EH (cell line): ENCODE data around the gene LRRTM1.
A peak's percentile ranks its signal among the peaks of the same experiment; 100 is the strongest.

ENCODE experiments used
- DNase-seq: peaks from one replicate; pipeline ENCODE4 v3.0.0-alpha.2; 2015; ENCODE audit warnings: low read depth

The LRRTM1 gene

DNA sequence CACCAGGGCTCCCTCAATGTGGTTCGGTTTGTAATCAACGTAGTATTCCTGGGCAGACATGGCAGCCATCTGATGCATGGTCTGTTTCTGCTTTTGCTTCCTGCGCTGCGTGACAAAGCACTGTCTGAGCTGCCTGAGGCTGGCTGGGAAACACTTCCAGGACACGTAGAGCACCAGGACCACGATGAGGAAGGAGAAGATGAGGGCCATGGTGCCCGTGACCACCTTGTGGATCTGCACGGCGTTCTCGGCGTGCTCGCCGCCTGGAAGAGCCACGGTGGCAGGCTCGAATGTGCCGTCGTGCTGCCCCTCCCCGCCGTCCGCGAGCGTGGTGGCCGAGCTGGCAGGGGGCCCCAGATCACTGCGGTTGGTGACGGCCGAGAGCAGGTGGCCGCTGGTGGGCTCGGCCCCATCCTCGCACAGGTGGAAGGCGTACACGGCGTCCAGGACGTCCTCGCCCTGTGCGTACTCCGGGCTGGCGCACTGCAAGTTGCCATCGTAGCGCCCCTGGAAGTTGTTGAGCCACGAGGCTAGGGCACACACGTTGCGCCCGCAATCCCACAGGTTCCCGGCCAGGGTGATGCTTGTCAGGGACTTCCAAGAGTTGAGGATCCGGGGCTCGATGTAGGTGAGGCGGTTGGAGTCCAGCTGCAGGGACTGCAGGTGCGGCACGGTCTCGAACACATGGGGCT, 2.1 kb downstream of the LRRTM1 start:
- DNase-seq: no peak

DNA sequence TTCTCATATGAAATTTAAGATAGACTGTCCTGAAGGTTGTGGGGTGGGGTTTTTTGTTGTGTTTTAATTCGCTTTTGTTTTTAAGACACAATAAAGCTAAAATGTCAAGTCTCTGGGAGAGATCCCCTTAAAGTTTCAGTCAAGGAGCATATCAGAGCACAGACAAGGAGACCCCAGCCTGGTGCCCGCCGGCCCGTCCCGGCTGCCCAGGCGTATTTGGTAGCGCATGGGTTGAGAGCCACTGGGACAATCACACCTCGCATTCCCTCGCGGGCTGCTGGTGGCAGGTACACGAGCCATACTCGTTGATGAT, 2.6 kb downstream of the LRRTM1 start:
- no peak for DNase-seq

DNA sequence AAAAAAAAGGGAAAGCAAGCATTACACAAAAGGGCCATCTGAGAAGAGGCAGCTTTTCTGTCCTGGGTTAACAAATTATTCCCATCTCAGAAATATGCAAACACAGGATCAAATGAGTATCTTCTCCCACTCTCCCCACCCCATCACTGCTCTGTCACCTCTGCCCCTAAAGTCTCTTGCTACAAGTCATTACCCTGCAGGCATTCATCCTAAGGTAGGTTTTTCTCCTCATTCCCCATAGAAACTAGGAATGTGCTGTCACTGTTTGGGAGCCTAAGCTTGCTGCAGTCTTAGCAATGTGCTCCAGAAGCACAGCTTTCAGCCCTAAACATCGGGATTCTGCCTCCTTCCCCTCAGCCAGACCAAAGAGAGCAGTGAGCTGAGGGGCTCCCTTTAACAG, 3.6 kb downstream of the LRRTM1 start:
- no peak for DNase-seq

DNA sequence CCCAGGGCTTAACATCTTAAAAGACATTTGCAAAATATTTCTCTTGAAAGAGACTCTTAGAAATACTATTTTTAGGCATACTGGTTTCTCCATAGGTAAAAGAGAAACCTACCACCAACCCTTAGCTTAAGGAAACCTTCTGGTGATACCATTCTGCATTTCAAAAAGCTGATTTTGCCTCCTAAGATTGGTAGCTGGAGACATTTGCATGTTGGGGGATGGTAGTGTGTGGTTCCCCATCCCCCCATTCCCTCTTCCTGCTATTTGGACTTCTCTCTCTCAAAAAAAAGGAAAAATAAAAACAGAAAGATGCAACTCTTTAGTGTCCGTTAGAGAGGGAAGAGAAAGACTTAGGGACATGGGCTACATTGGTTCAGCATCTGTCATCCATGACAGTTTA, 4.2 kb downstream of the LRRTM1 start:
- no peak for DNase-seq

DNA sequence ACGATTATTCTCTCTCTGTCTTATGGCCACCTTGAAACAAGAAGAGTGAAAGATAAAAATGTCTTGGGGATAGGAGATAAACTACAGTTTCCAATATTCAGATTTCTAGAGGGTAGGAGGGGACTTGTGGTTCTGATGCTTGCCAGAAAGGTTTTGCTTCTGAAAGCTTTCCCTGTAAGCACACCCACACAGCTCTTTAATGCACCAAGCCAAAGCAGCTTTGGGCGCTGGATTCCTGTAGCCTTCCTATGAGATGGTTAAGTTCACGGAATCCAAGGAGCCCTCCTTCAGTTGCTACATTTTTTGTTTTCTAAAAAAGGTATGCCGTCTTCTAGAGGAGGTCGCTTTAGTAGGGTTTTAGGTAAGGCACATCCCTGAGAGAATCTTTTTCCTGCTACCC, 4.9 kb downstream of the LRRTM1 start:
- no peak for DNase-seq

DNA sequence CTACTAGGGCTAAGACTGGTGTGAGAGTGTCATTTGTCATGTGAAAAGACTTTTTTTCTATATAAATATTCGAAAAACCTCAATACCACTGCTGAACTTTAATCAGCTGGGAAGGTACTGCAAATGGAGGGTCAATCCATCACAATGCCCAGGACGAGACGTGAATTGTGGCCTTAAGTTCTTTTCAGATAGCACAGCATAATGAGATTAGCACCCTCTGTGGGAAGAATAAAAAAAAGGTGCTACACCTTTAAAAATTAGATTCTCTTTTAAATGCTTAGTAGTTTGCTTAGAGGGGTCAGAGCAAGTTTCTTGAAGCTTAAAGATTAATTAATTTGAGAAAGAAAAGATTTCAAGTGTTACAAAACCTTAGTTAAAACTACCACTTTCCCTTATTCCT, 5.6 kb downstream of the LRRTM1 start:
- no peak for DNase-seq

DNA sequence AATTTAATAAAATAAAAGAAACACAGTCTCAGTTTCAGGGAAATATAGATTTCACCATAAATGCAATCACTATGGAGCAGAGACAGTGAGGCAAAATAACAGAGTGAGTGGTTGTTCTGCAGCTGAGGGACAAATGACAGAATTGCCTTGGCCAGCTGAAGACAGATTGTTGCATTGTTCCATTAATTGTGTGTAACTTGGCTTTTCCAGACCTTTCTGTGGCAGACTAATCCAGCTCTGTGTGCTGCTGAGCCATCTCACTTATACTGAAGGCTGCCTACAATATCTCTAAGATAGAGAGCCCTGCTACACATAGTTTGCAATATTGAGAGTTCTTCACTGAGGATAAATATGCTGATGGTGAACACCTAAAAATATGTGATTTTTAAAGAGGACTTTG, 11.5 kb downstream of the LRRTM1 start:
- no peak for DNase-seq

DNA sequence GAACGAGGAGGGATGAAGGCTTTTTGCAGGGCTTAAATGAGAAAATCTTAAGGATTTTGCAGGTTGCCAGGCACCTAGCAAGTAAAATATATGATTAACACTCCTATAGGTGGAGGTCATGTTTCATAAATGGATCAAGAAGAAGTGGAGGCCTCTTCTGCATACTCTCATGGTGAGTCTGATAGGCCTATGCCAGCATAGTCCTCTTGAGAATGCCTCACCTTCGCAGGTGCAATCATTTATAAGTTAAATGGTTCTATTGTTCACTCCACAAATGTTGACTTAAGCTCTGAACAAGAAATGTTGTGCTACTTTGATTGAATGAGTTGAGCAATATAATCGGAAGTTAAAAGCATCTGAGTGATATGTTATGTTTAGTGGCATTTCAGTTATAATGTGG, 12.1 kb downstream of the LRRTM1 start:
- no peak for DNase-seq

DNA sequence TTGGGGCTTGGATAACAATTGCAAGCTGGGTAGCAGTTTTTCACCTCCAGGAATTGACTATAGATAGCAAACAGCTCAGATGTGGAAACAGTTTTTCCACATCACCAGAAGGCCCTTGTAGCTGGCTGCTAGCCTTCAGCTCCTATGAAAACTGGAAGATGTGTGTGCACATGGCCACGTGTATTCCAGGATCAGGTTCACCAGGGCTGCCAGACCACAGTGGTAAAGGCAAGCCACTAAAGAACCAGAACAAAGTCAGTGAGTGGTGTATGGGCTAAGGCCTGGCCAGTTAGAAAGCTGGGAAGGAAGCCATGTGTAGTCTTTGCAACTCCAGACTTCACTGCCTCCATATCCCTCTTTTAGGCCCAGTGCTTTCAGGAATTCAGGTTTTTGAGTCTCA, 12.9 kb downstream of the LRRTM1 start:
- DNase-seq: no peak

DNA sequence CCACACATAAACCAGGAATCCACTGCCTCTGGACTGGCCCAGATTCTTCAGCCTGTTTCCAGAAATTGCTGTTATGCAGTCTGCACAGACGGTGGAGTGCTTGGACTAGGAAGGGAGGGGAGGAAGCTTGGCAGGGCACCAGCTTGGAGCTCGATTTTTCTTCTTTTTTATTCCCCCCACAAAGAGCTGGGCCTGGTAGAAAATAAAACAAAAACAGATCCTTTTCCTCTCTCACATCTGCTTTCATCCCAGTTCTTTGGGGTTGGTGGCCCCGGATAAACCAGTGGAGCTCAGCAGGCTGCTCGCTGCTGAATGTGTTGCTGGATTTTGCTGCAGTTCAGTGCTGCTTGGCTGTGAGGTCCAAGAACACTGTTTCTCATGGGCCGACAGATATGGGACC, 16.0 kb downstream of the LRRTM1 start:
- DNase-seq: peak; percentile 22

DNA sequence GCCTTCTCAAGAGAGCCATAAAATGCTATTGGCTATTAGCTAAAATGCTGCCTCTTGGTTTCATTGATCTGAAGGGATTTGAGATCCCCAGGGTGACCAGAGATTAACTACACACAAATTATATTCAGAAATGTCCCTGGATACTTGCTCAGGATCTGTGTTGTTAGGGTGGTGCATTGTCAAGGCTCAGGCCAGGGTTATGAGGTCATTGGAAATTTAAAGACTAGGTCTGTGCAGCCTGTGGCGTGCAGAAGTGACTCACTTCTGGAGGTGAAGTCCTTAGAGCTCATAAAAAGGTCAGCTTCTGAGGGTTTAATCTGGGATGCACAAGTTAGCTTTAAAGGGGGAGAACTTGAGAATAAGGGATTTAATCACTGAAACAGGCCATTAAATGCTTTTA, 23.5 kb downstream of the LRRTM1 start:
- no peak for DNase-seq

DNA sequence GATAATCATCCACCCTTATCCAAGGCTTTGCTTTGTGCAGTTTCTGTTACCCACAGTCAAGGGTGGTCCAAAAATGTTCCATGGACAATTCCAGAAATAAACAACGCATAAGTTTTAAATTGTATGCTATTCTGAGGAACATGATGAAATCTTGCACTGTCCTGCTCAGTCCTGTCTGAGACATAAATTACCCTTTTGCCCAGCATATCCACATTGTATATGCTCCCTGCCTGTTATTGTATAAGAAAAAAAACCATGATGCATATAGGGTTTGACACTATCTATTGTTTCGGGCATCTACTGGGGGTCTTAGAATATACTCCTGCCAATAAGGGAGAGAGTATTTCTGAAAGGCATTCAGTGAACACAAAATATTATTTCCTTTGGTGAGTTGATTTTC, 24.0 kb downstream of the LRRTM1 start:
- no peak for DNase-seq

DNA sequence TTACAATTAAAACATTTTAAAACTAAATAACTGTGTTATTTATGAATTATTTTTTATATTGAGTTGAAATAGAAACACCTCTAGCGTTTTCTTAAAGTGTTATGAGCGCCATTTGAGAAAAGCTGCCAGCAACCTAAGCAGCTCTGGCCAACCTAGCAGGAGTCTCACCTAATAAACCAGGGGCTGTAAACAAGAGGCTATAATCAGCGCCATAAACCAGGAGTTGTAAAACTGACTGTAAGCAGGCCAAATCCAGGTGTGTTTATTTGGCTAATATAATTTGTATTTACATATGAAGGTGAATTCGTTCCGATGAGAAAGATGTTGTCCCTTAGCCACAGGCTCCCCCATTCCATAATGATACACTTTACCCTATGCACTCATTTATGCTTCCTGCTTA, 34.7 kb downstream of the LRRTM1 start:
- DNase-seq: no peak

DNA sequence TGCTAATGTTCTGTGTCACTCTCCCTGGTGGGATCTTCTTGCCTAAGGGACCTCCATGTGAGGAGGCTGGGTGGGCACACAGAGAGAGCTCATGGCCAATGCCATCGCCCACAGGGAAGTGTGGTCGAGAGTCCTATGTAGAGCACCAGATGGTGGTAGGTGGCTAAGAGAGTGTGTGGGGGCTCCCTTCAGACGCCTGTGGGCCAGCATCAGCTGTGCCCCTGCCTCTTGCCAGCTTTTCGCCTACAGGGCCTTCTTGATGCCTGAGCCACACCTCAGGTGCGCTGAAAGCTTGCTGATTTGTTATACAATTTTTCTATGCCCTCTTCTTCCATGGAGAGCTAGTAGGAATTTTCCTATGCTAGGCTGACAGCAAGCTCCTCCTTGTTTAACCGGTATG, 38.3 kb downstream of the LRRTM1 start:
- DNase-seq: no peak

DNA sequence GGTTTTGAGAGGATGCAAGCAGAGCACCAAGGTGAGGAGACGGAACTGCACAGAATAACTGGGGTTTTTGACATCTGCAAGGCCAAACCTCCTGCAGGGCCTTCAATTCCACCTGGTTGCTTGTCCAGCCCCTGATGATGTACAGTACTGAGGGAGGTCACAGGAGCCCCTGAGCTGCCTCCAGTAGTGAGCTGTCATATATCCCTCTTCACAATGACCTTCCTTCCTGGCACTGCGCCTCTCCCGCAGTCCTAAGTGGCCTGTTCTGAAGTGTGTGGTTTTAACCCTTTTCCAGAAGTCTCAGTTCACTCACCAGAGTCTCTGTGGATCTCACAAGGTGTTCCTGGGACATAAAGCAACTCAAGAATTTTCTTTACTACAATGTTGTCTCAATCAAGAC, 45.3 kb downstream of the LRRTM1 start:
- no peak for DNase-seq

DNA sequence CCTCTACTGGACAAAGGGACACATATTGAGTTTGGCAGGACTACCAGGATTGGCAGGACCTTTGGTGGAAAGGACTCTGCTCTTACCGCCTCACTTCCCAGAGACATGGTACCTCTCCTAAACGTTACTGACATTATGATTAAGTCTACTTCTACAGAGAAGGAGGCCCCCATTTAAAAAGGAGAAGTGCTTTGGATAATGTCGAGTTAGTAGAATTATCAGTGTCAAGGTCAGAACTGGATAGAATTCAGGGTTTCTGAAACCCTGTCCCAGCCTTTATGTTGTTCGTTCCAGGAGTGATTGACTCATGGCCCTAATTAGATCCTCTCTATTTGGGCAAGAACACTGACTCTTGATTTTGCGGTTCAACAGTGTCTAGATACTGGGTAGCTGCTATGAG, 45.8 kb downstream of the LRRTM1 start:
- no peak for DNase-seq

DNA sequence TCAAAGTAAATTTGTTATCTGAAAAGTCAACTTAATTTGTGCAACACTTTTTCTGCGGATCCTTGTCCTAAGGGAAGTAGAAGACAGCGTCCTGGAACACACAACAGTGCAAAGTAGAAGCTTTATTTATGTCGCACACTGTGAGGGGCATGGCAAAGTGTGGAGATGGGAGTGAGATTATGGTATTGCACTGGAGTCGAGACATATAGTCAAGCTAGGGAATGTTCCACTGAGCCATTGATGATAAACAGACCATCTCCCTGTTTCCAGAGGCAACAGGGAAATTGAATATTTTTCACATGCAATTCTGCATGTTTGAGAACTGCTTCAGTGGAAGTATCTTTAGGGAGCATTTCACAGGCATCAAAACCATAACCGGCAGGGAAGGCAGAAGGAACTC, 46.2 kb downstream of the LRRTM1 start:
- no peak for DNase-seq

DNA sequence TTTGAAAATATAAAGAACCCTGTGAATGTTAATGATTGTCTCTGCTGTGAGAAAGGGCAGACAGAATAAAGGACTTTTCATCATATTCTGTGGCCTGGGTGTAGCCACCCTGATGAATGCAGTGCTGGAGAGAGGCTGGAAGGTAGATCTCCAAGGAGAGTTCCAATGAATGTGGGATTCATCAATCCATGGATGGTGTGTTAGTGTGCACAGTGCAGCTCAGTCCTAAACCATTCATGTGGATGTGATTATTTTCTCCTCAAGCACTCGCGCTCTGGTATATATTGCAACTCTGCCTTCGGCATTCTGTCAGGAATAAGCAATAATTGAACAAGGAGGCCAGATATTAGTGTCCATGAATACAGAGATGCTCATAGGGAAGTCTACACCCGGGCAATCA, 47.1 kb downstream of the LRRTM1 start:
- DNase-seq: no peak

DNA sequence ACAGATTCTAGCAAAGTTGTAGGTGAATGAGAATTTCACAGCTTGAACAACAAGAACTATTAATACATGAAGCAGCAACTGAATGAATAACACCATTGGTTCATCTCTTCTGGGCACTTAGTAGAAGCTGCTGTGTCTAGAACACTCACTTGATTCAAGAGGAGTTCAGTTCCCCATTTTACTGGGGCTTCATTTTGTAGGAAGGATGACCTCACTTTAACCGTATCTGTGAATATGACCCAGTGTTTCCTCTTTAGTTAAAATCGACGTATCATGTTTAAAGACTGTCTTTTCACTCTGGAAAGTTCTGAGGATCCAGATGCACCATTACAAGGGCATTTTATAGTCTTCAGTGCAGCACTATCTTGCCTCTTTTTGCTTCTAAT, 47.8 kb downstream of the LRRTM1 start:
- no peak for DNase-seq

DNA sequence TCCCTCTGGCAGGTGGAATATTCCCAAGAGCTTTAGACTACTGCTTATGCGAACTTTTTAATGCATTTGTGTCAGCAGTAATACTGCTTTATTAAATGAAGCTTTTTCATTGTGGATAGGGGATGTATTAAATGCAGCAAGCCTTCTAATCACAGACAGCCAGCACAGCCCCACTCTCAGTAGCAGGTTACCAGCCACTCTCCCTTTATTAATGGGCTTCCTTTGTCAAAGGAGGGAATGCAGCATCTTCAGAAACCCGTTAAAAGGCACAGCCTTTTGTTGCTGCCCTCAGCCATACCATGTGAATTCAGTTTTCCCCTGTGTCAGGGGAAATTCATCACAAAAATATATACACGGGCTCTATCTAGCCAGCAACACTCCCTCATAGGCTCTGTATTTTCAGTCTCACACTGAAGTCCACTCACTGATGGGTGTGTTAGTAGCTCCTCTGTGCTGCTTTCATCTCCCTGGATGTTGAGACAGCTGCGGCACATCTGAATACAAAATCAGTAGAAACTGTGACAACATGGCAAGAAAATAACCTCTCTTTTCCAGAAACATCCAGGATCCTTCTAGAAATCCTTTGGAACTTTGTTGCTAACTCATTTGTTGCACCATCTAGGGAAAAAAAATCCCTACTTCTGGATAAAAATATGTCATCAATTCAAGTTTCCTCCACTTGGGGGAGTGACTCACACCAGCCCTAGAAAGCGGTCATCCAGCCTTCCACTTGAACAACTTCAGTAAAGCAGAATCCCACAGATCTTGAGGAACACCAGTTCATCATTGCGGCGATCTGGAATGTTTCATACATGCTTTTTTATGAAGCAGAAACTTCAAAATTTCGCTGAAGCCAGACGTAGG, 48.4 kb downstream of the LRRTM1 start:
- DNase-seq: peak; percentile 30

DNA sequence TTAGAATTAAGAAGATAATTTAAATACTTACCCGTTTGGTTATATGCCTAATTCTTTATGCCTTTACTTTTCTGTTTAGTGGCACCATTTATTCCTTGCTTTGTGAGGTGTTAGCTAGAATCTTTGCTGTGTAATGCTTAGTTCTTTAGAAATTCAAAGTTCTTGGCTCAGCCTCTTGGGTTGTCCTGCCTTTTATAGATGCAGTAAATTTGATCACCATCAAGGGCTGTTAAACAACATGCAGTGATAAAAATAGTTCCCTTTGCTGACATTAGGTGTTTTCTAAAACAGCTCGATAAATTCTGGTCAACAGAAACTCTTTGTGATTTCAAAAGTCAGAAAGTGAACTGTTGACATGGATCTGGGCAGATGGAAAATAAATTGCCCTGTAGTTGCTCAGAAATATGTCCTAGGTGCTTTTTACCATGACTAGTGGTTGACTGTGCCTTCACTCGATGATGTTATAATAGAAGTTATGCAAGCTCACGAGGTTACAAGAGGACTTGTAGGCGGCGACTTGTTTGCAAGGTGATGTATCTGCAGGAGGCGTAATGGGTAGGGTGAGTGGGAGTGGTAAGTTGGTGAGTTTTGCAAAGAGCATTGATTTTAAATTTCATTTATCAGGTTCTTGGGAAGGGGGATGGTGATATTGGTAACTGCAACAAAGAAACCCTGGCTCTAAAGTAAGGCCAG, 52.1 kb downstream of the LRRTM1 start:
- DNase-seq: no peak
